ENCODE data around the gene TOX2. TPM values are rescaled to one million over a fixed set of nuclear protein-coding genes. Genes with fewer than 3 reads are reported as not detected.
A peak's percentile ranks its signal among the peaks of the same experiment; 100 is the strongest.

The TOX2 gene
- total RNA-seq, 2 experiments from 2014 or later = 1.5 to 1.7 TPM

DNA sequence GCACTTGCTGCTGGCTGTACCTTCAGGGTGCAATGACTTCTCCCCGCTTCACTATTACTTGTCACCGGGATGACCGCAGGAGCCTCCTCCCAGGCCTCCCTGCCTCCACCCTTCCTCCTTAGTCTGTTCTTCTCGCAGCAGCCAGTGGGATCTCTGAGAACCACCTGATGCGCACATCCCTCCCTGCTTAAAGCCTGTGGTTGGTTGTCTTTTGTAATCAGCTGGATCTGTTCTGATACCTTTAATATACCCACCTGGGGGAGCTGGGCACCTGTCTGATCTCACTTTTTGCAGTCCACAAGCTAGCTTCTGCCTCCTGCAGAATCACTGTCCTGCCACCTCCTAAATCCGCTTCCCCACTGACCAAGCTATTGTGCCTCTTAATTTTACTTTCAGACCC, 34.6 kb downstream of the TOX2 start:
- no peak for DNase-seq
- TF ChIP-seq, protein P1, sequence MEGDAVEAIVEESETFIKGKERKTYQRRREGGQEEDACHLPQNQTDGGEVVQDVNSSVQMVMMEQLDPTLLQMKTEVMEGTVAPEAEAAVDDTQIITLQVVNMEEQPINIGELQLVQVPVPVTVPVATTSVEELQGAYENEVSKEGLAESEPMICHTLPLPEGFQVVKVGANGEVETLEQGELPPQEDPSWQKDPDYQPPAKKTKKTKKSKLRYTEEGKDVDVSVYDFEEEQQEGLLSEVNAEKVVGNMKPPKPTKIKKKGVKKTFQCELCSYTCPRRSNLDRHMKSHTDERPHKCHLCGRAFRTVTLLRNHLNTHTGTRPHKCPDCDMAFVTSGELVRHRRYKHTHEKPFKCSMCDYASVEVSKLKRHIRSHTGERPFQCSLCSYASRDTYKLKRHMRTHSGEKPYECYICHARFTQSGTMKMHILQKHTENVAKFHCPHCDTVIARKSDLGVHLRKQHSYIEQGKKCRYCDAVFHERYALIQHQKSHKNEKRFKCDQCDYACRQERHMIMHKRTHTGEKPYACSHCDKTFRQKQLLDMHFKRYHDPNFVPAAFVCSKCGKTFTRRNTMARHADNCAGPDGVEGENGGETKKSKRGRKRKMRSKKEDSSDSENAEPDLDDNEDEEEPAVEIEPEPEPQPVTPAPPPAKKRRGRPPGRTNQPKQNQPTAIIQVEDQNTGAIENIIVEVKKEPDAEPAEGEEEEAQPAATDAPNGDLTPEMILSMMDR (IDR thresholded peaks at IDR 0.05) = no peak
- CTCF ChIA-PET = interaction anchor here (1.2 to 2.2 kb wide), 2 partner anchors 131 to 199 kb away, joined by 3 to 8 read pairs; no protein-coding TSS in a partner anchor
- POLR2A ChIA-PET = interaction anchor here (1.3 kb wide), 1 partner anchor 13 kb away, joined by 3 read pairs; no protein-coding TSS in a partner anchor
- Mint-ChIP-seq H3K9me3 (no peaks in the 10 kb centered on the region), H3K36me3 (ENCODE audit: low read depth) (no peaks in the 10 kb centered on the region), H3K27ac (no peak overlapping the region), H3K4me3 (no peak overlapping the region), H3K4me1 (ENCODE audit: low read depth) (peaks cover 65% of the 10 kb centered on the region), H3K27me3 (peaks cover 45% of the 10 kb centered on the region)
- ATAC-seq = no peak
- intact Hi-C loops (cut with micrococcal nuclease) = no loop called here

DNA sequence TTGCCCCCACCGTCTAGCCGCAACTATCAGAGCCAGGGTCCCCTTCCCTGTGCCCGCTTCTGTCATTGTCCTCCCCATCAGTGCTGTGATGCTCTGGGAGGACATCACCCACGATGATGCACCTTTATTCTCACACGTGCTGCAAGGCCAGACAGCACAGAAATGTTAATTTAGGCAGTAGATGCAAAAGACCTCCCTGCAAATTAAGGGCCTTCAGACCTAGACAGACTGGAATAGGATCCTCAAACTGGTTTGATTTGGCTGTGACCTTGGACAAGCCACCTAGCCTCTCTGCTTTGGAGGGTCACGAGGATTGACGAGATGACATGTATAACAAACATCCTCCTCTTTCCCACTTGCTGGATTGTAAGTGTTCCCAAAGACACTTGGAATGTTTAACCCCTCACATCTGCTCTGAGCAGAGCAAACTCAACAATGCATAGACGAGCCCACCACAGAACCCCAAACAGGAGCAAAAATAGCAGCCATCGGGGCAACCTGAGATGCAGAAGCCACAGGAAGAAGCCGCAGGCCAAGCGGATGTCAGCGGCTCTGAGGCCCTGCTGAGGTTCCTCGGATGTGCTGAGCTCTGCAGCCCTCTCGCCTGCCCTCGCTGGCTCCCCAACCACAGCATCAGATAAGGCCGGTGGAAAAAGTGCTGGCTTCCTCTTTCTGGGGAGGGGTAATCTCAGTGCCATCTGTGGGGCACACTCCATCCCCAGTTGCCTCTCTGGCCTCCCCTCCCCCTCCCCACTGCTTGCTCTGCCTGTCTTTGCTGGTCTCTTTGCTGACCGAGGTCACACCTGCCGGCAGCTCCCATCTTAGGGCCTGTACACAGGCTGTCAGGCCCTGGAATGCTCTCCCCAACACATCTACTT, 35.3 kb downstream of the TOX2 start:
- Mint-ChIP-seq H3K9me3 (no peaks in the 10 kb centered on the region), H3K27me3 (peaks cover 46% of the 10 kb centered on the region), H3K27ac (peak overlapping the region; percentile 39), H3K36me3 (ENCODE audit: low read depth) (no peaks in the 10 kb centered on the region), H3K4me3 (peak overlapping the region; percentile 22), H3K4me1 (ENCODE audit: low read depth) (peaks cover 72% of the 10 kb centered on the region)
- peak; percentile 91 for DNase-seq
- TF ChIP-seq, protein P1 (IDR thresholded peaks at IDR 0.05) = no peak
- peak; percentile 85 for ATAC-seq
- ChIA-PET CTCF (interaction anchor here (0.9 kb wide), 1 partner anchor 33 kb away, joined by 3 read pairs; no protein-coding TSS in a partner anchor), POLR2A (interaction anchor here (1.3 kb wide), 1 partner anchor 14 kb away, joined by 3 read pairs; no protein-coding TSS in a partner anchor)
- intact Hi-C loops (cut with micrococcal nuclease) = loop anchor here (10.0 kb wide), 1 partner anchor 195 kb away; no protein-coding TSS in a partner anchor

DNA sequence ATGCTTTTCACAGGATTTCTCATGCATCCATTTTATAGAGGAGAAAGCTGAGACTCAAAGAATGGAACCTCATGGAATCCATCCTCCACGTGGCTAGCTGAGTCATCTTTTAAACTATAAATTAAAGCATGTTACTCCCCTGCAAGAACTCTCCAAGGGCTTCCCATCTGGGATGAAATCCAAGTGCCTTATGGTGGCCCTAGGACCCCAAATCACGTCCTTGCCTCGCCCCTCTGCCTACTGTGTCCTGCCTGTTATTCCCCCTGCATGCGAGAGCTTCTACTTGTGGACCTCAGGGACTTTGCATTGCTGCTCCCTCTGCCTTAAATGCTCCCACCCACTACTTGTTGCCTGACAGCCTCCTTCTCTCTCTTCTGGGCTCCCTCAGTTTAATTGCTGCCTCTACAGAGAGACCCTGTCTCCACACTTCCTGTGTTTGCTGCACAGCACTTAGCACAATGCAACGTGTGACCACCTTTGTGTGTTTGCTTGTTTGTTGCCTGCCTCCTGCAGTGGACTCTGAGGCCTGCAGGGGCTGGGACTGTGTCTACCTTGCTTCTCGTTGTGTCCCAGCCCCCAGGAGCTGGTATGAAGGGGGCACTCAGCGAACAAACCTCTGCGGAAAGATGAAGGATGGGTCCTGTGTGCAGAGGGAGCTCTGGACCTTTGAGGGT, 39.4 kb downstream of the TOX2 start:
- Mint-ChIP-seq H3K27me3 (peaks cover 44% of the 10 kb centered on the region), H3K4me1 (ENCODE audit: low read depth) (peaks cover 72% of the 10 kb centered on the region), H3K27ac (no peak overlapping the region), H3K36me3 (ENCODE audit: low read depth) (peaks cover 10% of the 10 kb centered on the region), H3K4me3 (no peak overlapping the region), H3K9me3 (peaks cover 16% of the 10 kb centered on the region)
- ATAC-seq (no peak), DNase-seq (no peak)
- intact Hi-C loops (cut with micrococcal nuclease) = loop anchor here (10.0 kb wide), 1 partner anchor 199 kb away; no protein-coding TSS in a partner anchor
- TF ChIP-seq, protein P1 (IDR thresholded peaks at IDR 0.05) = no peak
- CTCF ChIA-PET = interaction anchor here (1.1 to 1.9 kb wide), 4 partner anchors 28 to 204 kb away, joined by 3 to 7 read pairs (median 3); no protein-coding TSS in a partner anchor
- POLR2A ChIA-PET = interaction anchor here (0.9 to 2.2 kb wide), 4 partner anchors 12 to 108 kb away, joined by 3 to 7 read pairs (median 3); no protein-coding TSS in a partner anchor

DNA sequence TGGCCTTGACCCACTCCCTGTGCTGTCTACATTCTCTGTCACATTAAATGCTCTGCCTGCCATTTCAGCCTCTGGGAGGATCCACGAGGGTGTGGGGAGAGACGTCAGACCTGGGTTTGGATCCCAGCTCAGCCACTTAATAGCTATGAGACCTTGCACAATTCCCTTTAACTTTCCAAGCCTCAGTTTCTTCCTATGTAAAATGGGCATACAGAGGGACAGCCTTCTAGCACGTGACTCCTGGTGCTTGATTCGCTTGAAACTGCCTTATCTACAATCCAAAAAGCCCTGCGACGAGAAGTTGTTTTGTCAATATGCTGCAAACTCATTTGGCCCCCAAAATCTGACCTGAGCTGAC, 40.0 kb downstream of the TOX2 start:
- POLR2A ChIA-PET = interaction anchor here (0.7 to 2.2 kb wide), 6 partner anchors 9 to 204 kb away, joined by 3 to 7 read pairs (median 3); no protein-coding TSS in a partner anchor
- Mint-ChIP-seq H3K27ac (peak overlapping the region; percentile 20), H3K36me3 (ENCODE audit: low read depth) (peaks cover 10% of the 10 kb centered on the region), H3K4me3 (no peak overlapping the region), H3K4me1 (ENCODE audit: low read depth) (peaks cover 72% of the 10 kb centered on the region), H3K27me3 (peaks cover 40% of the 10 kb centered on the region), H3K9me3 (peaks cover 16% of the 10 kb centered on the region)
- TF ChIP-seq, protein P1 (IDR thresholded peaks at IDR 0.05) = no peak
- no peak for ATAC-seq
- CTCF ChIA-PET = interaction anchor here (1.0 to 1.9 kb wide), 6 partner anchors 29 to 205 kb away, joined by 3 to 7 read pairs (median 3); no protein-coding TSS in a partner anchor
- no peak for DNase-seq
- intact Hi-C loops (cut with micrococcal nuclease) = loop anchor here (10.0 kb wide), 1 partner anchor 200 kb away; no protein-coding TSS in a partner anchor

All from activated CD8-positive, alpha-beta T cell treated with anti-CD3 and anti-CD28 coated beads for 36 hours (primary cell).